Thoracic aorta (tissue), 2 donors: ENCODE data around the gene UGT1A3. TPM values are rescaled to one million over a fixed set of nuclear protein-coding genes. Genes with fewer than 3 reads are reported as not detected.

Source experiments
- ATAC-seq: fragments of 150-250 bp; one replicate; pipeline ENCODE4 v1.8.0; 2017; ENCODE audit warnings: low read depth; ENCODE audit not compliant: insufficient number of reproducible peaks, low FRiP score
- DNase-seq: peaks from one replicate; pipeline ENCODE4 v3.0.0-alpha.2; 2020; ENCODE audit warnings: low spot score
- H3K27ac ChIP-seq, 2 donors: fragments of 200-600 bp; sonication (generic); 1 replicate in 1 of 2; 2 replicates in 1 of 2; pipeline ENCODE4 v1.5.1; 2016; ENCODE audit warnings: mild to moderate bottlenecking in 2 of 2, moderate library complexity in 2 of 2
- H3K27me3 ChIP-seq: fragments of 200-600 bp; sonication (generic); replicated peaks from 2 replicates; pipeline ENCODE4 v1.6.0; 2016; ENCODE audit warnings: mild to moderate bottlenecking; ENCODE audit not compliant: insufficient read depth
- H3K36me3 ChIP-seq: fragments of 200-600 bp; sonication (generic); one replicate; pipeline ENCODE4 v1.5.1; 2016
- H3K4me1 ChIP-seq, 2 donors: fragments of 200-600 bp; sonication (generic); 1 replicate in 1 of 2; 2 replicates in 1 of 2; pipeline versions ENCODE4 v1.5.1 to v1.6.0; 2016; ENCODE audit warnings: low read depth in 2 of 2, mild to moderate bottlenecking in 1 of 2; ENCODE audit not compliant: control insufficient read depth in 1 of 2
- H3K4me3 ChIP-seq: fragments of 200-600 bp; sonication (generic); 2 replicates; pipeline ENCODE4 v1.5.1; 2016; ENCODE audit warnings: mild to moderate bottlenecking
- H3K9me3 ChIP-seq: fragments of 200-600 bp; sonication (generic); 2 replicates; pipeline ENCODE4 v1.5.1; 2016
- CTCF ChIP-seq: fragments of 200-600 bp; sonication (generic); IDR thresholded peaks from one replicate; pipeline ENCODE4 v1.5.1; 2019; ENCODE audit warnings: antibody characterized with exemption
- total RNA-seq, 2 donors: library from RNA; depleted of rRNA; stranded (reverse); fragments of >200 nt; gene quantifications; one replicate each; pipeline versions ENCODE4 v1.1.0 to v1.2.3, GENCODE V29; 2016

Gene UGT1A3
- total RNA-seq, 2 donors from 2014 or later = not detected

- Histone ChIP-seq H3K4me3 (no peak overlapping the region), H3K9me3 (no peaks in the 10 kb centered on the region), H3K27me3 (no peaks in the 10 kb centered on the region), H3K27ac (no peak overlapping the region), H3K4me1 (no peaks in the 10 kb centered on the region), H3K36me3 (no peaks in the 10 kb centered on the region)
- TF ChIP-seq CTCF = no peak
- ATAC-seq (no peak), DNase-seq (no peak)
Measured at GRCh38 chr2:233801357-233802131, 72.7 kb downstream of the UGT1A3 start.

GRCh38 chr2:233802132-233802815 is 73.4 kb downstream of the UGT1A3 start:
- Histone ChIP-seq H3K4me1 (no peaks in the 10 kb centered on the region), H3K36me3 (no peaks in the 10 kb centered on the region), H3K27me3 (no peaks in the 10 kb centered on the region), H3K9me3 (no peaks in the 10 kb centered on the region), H3K4me3 (no peak overlapping the region), H3K27ac (no peak overlapping the region)
- ATAC-seq (no peak), DNase-seq (no peak)
- TF ChIP-seq CTCF = no peak

GRCh38 chr2:233803292-233803911 is 74.6 kb downstream of the UGT1A3 start:
- no peak for ATAC-seq
- no peaks in the 10 kb centered on the region for H3K4me1 ChIP-seq
- no peak for TF ChIP-seq CTCF

GRCh38 chr2:233803994-233804393 is 75.2 kb downstream of the UGT1A3 start:
- no peaks in the 10 kb centered on the region for H3K27me3 ChIP-seq
- H3K36me3 ChIP-seq = no peaks in the 10 kb centered on the region
- H3K27ac ChIP-seq = no peak overlapping the region
- no peak for TF ChIP-seq CTCF
- no peaks in the 10 kb centered on the region for H3K4me1 ChIP-seq
- DNase-seq (no peak), ATAC-seq (no peak)
- H3K4me3 ChIP-seq = no peak overlapping the region
- H3K9me3 ChIP-seq = no peaks in the 10 kb centered on the region

More at GRCh38 chr2:233803292-233803911, 74.6 kb downstream of the UGT1A3 start:
- Histone ChIP-seq H3K36me3 (no peaks in the 10 kb centered on the region), H3K4me3 (no peak overlapping the region), H3K27ac (no peak overlapping the region), H3K9me3 (no peaks in the 10 kb centered on the region), H3K27me3 (no peaks in the 10 kb centered on the region)
- no peak for DNase-seq

GRCh38 chr2:233807215-233807865 is 78.5 kb downstream of the UGT1A3 start:
- H3K4me1 ChIP-seq = no peaks in the 10 kb centered on the region
- no peak for ATAC-seq
- no peaks in the 10 kb centered on the region for H3K9me3 ChIP-seq
- no peak for DNase-seq
- no peaks in the 10 kb centered on the region for H3K27me3 ChIP-seq
- TF ChIP-seq CTCF = no peak
- H3K36me3 ChIP-seq = no peaks in the 10 kb centered on the region
- no peak overlapping the region for H3K27ac ChIP-seq
- H3K4me3 ChIP-seq = no peak overlapping the region
